Activated CD4-positive, alpha-beta memory T cell treated with anti-CD3 and anti-CD28 coated beads for 36 hours (primary cell): Measurements from ENCODE around the gene UNC13C. TPM values are rescaled to one million over a fixed set of nuclear protein-coding genes. Genes with fewer than 3 reads are reported as not detected.

Experiments
- CTCF ChIA-PET: fragments of 350-600 bp; sonication (Branson Sonifier 250); formaldehyde crosslinking; loops from one replicate; lab custom pipeline; 2021; ENCODE audit warnings: antibody characterized with exemption, inconsistent platforms; lab: Charles Lee
- POLR2A ChIA-PET: fragments of 350-600 bp; sonication (Branson Sonifier 250); formaldehyde crosslinking; loops from one replicate; lab custom pipeline; 2021; ENCODE audit warnings: antibody characterized with exemption; lab: Charles Lee
- DNase-seq: peaks from one replicate; pipeline ENCODE4 v3.0.0-alpha.2; 2020
- H3K27ac Mint-ChIP-seq: one replicate; pipeline ENCODE4 v1.8.0; 2021; ENCODE audit warnings: mixed read lengths
- H3K27me3 Mint-ChIP-seq: one replicate; pipeline ENCODE4 v1.8.0; 2021; ENCODE audit warnings: mixed read lengths
- H3K36me3 Mint-ChIP-seq: one replicate; pipeline ENCODE4 v1.8.0; 2021; ENCODE audit warnings: mixed read lengths
- H3K4me1 Mint-ChIP-seq: one replicate; pipeline ENCODE4 v1.8.0; 2021; ENCODE audit warnings: low read depth, mixed read lengths
- H3K4me3 Mint-ChIP-seq: one replicate; pipeline ENCODE4 v1.8.0; 2021; ENCODE audit warnings: mild to moderate bottlenecking, mixed read lengths
- H3K9me3 Mint-ChIP-seq: one replicate; pipeline ENCODE4 v1.8.0; 2021; ENCODE audit warnings: mixed read lengths
- intact Hi-C: fragments of 100-400 bp; cut with micrococcal nuclease; formaldehyde crosslinking; loops from one replicate; pipeline ENCODE4 v1.15.1; 2023
- total RNA-seq, 2 experiments: library from RNA; stranded (reverse); gene quantifications; one replicate each; pipeline ENCODE4 v1.2.3, GENCODE V29; 2021

The UNC13C gene
- total RNA-seq, 2 experiments from 2014 or later: not detected

GRCh38 chr15:54089776-54090175, 111.5 kb downstream of the UNC13C start:
- POLR2A ChIA-PET: no interaction called here
- Mint-ChIP-seq H3K4me1 (no peaks in the 10 kb centered on the region), H3K9me3 (no peaks in the 10 kb centered on the region), H3K36me3 (no peaks in the 10 kb centered on the region), H3K27ac (no peak overlapping the region), H3K27me3 (no peaks in the 10 kb centered on the region), H3K4me3 (no peak overlapping the region)
- CTCF ChIA-PET: no interaction called here
- DNase-seq: no peak
- intact Hi-C loops: no loop called here

- no peak overlapping the region for H3K27ac Mint-ChIP-seq
- H3K27me3 Mint-ChIP-seq: no peaks in the 10 kb centered on the region
- H3K36me3 Mint-ChIP-seq: no peaks in the 10 kb centered on the region
- H3K4me3 Mint-ChIP-seq: no peak overlapping the region
- DNase-seq: no peak
- no peaks in the 10 kb centered on the region for H3K4me1 Mint-ChIP-seq
- CTCF ChIA-PET: no interaction called here
- POLR2A ChIA-PET: no interaction called here
- H3K9me3 Mint-ChIP-seq: no peaks in the 10 kb centered on the region
- intact Hi-C loops: no loop called here
These were observed 113.4 kb downstream of the UNC13C start for GRCh38 chr15:54091651-54092050.

- Mint-ChIP-seq H3K4me1 (no peaks in the 10 kb centered on the region), H3K27ac (no peak overlapping the region), H3K9me3 (no peaks in the 10 kb centered on the region), H3K27me3 (no peaks in the 10 kb centered on the region), H3K36me3 (no peaks in the 10 kb centered on the region), H3K4me3 (no peak overlapping the region)
- ChIA-PET POLR2A (no interaction called here), CTCF (no interaction called here)
- DNase-seq: no peak
- intact Hi-C loops: no loop called here
These were observed 116.4 kb downstream of the UNC13C start for GRCh38 chr15:54094661-54095060.

- Mint-ChIP-seq H3K27me3 (no peaks in the 10 kb centered on the region), H3K4me1 (no peaks in the 10 kb centered on the region), H3K36me3 (no peaks in the 10 kb centered on the region), H3K27ac (no peak overlapping the region), H3K4me3 (no peak overlapping the region), H3K9me3 (no peaks in the 10 kb centered on the region)
- DNase-seq: no peak
- intact Hi-C loops: no loop called here
- POLR2A ChIA-PET: no interaction called here
- CTCF ChIA-PET: no interaction called here
These were observed 118.8 kb downstream of the UNC13C start for GRCh38 chr15:54097019-54097418.

GRCh38 chr15:54099010-54099409, 120.8 kb downstream of the UNC13C start:
- ChIA-PET CTCF (no interaction called here), POLR2A (no interaction called here)
- Mint-ChIP-seq H3K27me3 (no peaks in the 10 kb centered on the region), H3K9me3 (no peaks in the 10 kb centered on the region), H3K4me1 (no peaks in the 10 kb centered on the region), H3K4me3 (no peak overlapping the region), H3K36me3 (no peaks in the 10 kb centered on the region), H3K27ac (no peak overlapping the region)
- intact Hi-C loops: no loop called here
- DNase-seq: no peak

GRCh38 chr15:54101664-54102270, 123.5 kb downstream of the UNC13C start:
- DNase-seq: no peak
- Mint-ChIP-seq H3K27me3 (no peaks in the 10 kb centered on the region), H3K4me3 (no peak overlapping the region), H3K27ac (no peak overlapping the region), H3K9me3 (no peaks in the 10 kb centered on the region), H3K4me1 (no peaks in the 10 kb centered on the region), H3K36me3 (no peaks in the 10 kb centered on the region)
- intact Hi-C loops: no loop called here
- ChIA-PET CTCF (no interaction called here), POLR2A (no interaction called here)

GRCh38 chr15:54102704-54103103, 124.5 kb downstream of the UNC13C start:
- no peaks in the 10 kb centered on the region for H3K36me3 Mint-ChIP-seq
- H3K27me3 Mint-ChIP-seq: no peaks in the 10 kb centered on the region
- H3K27ac Mint-ChIP-seq: no peak overlapping the region
- DNase-seq: no peak
- intact Hi-C loops: no loop called here
- H3K4me1 Mint-ChIP-seq: no peaks in the 10 kb centered on the region
- POLR2A ChIA-PET: no interaction called here
- H3K9me3 Mint-ChIP-seq: no peaks in the 10 kb centered on the region
- H3K4me3 Mint-ChIP-seq: no peak overlapping the region
- CTCF ChIA-PET: no interaction called here

GRCh38 chr15:54109014-54109413, 130.8 kb downstream of the UNC13C start:
- H3K27ac Mint-ChIP-seq: no peak overlapping the region
- no peak overlapping the region for H3K4me3 Mint-ChIP-seq
- no peaks in the 10 kb centered on the region for H3K9me3 Mint-ChIP-seq
- no peaks in the 10 kb centered on the region for H3K4me1 Mint-ChIP-seq
- intact Hi-C loops: no loop called here
- POLR2A ChIA-PET: no interaction called here
- CTCF ChIA-PET: interaction anchor here (1.5 kb wide), 1 partner anchor 26 kb away, joined by 3 read pairs; no protein-coding TSS in a partner anchor
- no peaks in the 10 kb centered on the region for H3K36me3 Mint-ChIP-seq
- DNase-seq: no peak
- no peaks in the 10 kb centered on the region for H3K27me3 Mint-ChIP-seq

- no peaks in the 10 kb centered on the region for H3K27me3 Mint-ChIP-seq
- intact Hi-C loops: no loop called here
These were observed 140.8 kb downstream of the UNC13C start for GRCh38 chr15:54119051-54119450.

GRCh38 chr15:54120949-54121463, 142.8 kb downstream of the UNC13C start:
- intact Hi-C loops: no loop called here
- Mint-ChIP-seq H3K36me3 (no peaks in the 10 kb centered on the region), H3K27ac (no peak overlapping the region), H3K9me3 (no peaks in the 10 kb centered on the region), H3K4me3 (no peak overlapping the region), H3K4me1 (no peaks in the 10 kb centered on the region), H3K27me3 (no peaks in the 10 kb centered on the region)
- ChIA-PET CTCF (no interaction called here), POLR2A (no interaction called here)
- DNase-seq: no peak

More at GRCh38 chr15:54119051-54119450, 140.8 kb downstream of the UNC13C start:
- H3K36me3 Mint-ChIP-seq: no peaks in the 10 kb centered on the region
- DNase-seq: no peak
- no peak overlapping the region for H3K4me3 Mint-ChIP-seq
- H3K4me1 Mint-ChIP-seq: no peaks in the 10 kb centered on the region
- POLR2A ChIA-PET: no interaction called here
- H3K27ac Mint-ChIP-seq: no peak overlapping the region
- CTCF ChIA-PET: no interaction called here
- H3K9me3 Mint-ChIP-seq: no peaks in the 10 kb centered on the region

GRCh38 chr15:54127574-54127973, 149.3 kb downstream of the UNC13C start:
- no peaks in the 10 kb centered on the region for H3K27me3 Mint-ChIP-seq
- no peaks in the 10 kb centered on the region for H3K4me1 Mint-ChIP-seq
- DNase-seq: no peak
- H3K4me3 Mint-ChIP-seq: no peak overlapping the region
- peaks cover 8% of the 10 kb centered on the region for H3K9me3 Mint-ChIP-seq
- intact Hi-C loops: no loop called here
- no peak overlapping the region for H3K27ac Mint-ChIP-seq
- POLR2A ChIA-PET: no interaction called here
- H3K36me3 Mint-ChIP-seq: no peaks in the 10 kb centered on the region
- CTCF ChIA-PET: no interaction called here

GRCh38 chr15:54131410-54131809, 153.2 kb downstream of the UNC13C start:
- no peak for DNase-seq
- ChIA-PET POLR2A (no interaction called here), CTCF (no interaction called here)
- Mint-ChIP-seq H3K4me1 (no peaks in the 10 kb centered on the region), H3K4me3 (no peak overlapping the region), H3K27me3 (no peaks in the 10 kb centered on the region), H3K27ac (no peak overlapping the region), H3K9me3 (peaks cover 8% of the 10 kb centered on the region), H3K36me3 (no peaks in the 10 kb centered on the region)
- intact Hi-C loops: no loop called here

GRCh38 chr15:54149115-54149531, 170.9 kb downstream of the UNC13C start:
- H3K27ac Mint-ChIP-seq: no peak overlapping the region
- POLR2A ChIA-PET: no interaction called here

More at GRCh38 chr15:54149115-54149531, 170.9 kb downstream of the UNC13C start:
- Mint-ChIP-seq H3K4me1 (no peaks in the 10 kb centered on the region), H3K36me3 (no peaks in the 10 kb centered on the region), H3K4me3 (no peak overlapping the region), H3K27me3 (no peaks in the 10 kb centered on the region), H3K9me3 (no peaks in the 10 kb centered on the region)
- intact Hi-C loops: no loop called here
- CTCF ChIA-PET: no interaction called here
- DNase-seq: no peak
